HG03378 (cell line): ENCODE measurements around the gene COPB2.
A peak's percentile ranks its signal among the peaks of the same experiment; 100 is the strongest.
"Not testable (repeated sequence)": the region's sequence is repeated elsewhere in the genome, so short reads cannot be mapped to it uniquely, and the experiment has no call there.

Source experiments
- ATAC-seq: cut with Tn5 transposase; IDR thresholded peaks from one replicate; pipeline ENCODE4 v1.9.1; 2021; ENCODE audit warnings: mild to moderate bottlenecking, moderate library complexity; ENCODE audit not compliant: unreplicated experiment

The COPB2 gene

DNA sequence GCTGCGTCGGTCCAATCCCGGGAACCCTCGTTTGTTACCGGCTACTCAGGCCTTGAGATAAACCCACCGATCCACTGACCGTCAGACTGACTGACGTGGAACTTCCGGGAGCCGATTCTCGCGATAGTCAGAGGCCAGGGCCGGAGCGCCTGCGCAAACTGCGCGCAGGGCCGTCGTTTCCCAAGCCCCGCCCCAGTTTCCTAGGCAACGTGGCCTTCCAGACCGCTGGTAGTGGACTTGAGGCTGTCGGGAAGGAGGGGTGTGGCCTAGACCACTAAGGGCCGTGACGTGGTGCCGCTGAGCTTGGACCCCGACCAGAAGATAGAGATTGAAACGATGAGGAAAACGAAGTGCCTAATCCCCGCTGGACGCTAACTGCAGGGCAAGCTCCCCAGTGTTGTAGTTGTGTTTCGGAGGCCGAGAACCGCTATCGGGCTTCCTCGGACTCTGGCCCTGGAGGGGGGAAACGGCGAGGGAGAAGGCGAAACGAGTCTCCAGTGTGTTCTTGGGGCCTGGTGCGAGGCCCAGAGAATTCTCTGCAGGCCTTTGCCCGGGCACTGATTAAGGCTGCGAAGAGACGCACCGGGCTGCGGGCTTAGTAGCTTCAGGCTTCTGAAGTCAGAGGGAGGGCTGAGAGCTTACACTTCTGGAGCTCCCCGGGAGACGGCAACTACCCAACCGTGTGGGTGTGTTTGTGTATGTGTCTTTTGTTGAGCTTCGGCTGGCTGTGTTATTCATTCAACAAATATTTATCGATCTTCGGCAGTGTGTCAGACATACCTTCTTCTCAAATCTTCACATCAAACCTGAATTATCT lies at the start of gene COPB2:
Gene COPB2, minus strand, starts transcription at position 96 of the 817 bp plus-strand sequence. CDS start 97 bp downstream, outside the sequence.
- peak; percentile 97 for ATAC-seq

DNA sequence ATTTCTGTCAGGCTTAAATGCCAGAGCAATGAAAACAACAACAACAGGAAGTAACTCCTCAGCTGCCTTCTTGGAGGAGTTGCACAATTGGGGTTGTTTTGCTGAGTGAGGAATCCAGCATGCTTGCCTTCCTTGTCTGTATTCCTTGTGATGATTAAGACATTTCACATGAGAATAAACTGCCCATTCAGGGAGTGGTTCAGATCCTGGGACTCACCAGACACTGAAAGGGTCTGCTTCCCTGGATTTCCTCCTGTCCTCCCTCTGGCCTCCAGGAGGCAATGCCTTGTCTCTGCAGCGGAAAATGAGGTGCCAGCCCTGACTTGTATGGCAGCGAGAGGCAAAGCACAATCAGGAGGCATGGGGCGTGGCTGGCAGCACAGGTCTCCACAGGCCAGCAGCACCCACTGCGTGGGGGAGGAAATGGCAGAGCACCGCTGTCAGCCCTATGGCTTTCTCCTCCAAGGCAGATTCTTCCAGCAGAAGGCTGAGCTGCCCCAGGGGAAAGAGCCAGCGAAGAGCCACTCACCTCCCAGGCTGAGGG lies 45.4 kb upstream of the COPB2 start:
- ATAC-seq, result no peak

- ATAC-seq, result no peak
These were observed 44.8 kb upstream of the COPB2 start for GRCh38 chr3:139434228-139434627.

DNA sequence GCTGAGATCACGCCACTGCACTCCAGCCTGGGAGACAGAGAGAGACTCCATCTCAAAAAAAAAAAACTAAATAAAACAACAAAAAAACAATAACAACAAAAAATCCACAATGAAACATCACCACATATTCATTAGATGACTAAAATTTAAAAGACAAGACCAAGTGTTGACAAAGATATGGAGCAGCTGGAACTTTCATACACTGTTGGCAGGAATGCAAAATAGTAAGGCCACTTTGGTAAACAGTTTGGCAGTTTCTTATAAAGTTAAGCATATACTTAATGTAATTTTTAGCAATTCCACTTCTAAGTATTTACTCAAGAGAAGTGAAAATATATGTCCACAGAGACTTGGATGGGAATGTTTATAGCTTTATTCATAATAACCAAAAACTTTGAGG lies 43.6 kb upstream of the COPB2 start:
- no peak for ATAC-seq

GRCh38 chr3:139430493-139430892 lies 41.0 kb upstream of the COPB2 start:
- ATAC-seq, result no peak

DNA sequence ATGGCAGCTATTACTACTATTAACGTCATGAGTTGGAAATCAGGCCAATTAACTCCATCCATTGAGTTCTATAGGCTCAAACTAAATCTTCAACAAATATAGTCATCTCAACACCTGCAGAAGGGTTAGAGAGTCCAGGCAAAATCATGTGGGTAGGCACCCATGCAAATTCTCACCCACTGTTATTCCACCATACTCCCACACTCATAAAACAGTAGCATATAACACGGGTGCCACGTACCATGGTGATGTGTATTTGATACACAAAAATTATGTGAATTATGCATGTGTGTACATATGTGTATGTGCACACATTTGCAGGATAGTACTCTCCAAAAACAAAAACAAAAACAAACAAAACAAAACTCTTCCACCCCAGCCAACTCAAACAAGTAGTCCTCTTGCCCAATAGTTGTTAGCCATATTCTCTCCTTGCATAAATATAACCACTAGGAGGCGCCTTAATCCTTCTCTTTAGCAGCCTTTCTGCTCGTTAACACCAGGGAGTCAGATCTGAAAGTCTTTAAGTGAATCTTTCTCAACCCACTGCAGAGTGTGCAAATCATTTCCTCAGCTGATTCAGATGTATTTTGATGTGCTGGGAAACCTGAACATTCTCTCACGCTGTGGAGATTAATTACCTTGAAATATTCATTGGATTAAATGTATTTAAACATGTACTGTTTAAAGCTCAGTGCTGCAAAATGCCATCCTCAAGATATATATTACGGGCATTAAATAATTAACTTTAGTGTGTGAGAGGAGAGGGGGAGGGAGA lies 38.0 kb upstream of the COPB2 start:
- ATAC-seq, result peak; percentile 71

- no peak for ATAC-seq
These were observed 36.4 kb upstream of the COPB2 start for GRCh38 chr3:139425745-139426400.

GRCh38 chr3:139423232-139423631 lies 33.8 kb upstream of the COPB2 start:
- no peak for ATAC-seq

DNA sequence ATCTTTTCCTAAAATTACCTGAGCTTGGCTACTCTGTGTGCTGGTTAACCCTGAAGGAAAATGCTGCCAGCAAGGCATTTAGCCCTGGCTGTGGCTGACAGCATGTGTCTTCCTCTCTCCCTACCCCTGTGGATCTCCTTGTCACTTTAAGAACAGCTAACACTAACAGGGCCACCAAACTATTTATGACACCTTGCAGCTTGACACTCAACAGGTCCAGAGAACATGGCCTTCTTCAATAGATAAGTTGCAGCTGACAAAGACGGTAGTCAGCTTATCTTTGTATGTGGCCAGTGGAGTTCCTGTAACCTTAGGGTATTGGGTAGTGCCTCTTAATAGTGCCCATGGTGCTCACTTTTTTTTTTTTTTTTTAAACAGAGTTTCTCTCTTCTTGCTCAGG lies 32.0 kb upstream of the COPB2 start:
- ATAC-seq, result no peak

DNA sequence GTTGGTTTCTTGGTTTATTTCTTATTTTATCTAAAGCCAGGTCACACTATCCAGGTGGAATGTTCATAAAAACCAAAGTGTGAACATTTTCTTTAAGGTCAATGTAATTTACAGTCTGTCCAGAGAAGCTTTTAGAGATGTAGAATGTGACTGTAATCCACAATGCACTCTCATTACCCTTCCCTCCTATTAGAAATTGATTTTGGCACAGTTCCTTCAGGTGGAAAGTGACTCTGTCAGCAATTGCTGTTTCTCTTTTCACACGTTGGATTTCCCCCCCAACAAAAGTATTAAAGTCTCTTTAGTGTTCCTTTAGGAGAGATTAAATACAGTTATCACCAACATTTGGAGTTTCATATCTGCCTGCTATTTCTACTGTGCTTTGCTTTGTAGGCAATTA lies 31.6 kb upstream of the COPB2 start:
- no peak for ATAC-seq

GRCh38 chr3:139418144-139418543 lies 28.7 kb upstream of the COPB2 start:
- no peak for ATAC-seq

- no peak for ATAC-seq
These were observed 26.8 kb upstream of the COPB2 start for GRCh38 chr3:139416275-139416674.

DNA sequence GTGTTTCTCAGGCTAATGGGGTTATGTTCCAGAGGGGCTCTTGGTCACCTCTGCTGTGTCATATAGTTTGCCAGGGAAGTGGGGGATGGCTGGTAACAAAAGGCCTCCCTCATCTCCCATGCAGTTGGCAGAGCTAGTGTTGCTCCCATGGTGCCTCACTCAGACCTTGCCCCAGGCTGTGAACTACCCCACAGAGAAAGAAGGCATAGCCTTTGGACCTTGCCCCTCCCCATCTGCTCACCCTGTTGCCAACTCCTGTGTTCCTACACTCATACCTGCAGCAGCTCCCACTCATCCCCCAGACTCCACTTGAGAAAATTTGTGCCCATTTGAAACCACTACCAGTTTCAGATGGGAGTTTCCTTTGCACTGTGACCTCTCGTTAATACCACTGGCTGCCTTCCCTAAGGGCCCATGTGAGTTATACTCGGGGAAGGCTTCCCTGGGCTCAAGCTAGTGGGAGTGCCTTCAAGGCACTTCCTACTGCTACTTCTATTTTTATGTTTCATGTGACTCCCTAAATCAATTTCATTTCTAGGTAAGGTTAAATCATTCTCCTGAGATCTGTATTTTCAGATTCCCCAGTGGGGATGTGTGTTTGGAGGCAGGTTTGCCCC lies 25.3 kb upstream of the COPB2 start:
- ATAC-seq, result no peak

DNA sequence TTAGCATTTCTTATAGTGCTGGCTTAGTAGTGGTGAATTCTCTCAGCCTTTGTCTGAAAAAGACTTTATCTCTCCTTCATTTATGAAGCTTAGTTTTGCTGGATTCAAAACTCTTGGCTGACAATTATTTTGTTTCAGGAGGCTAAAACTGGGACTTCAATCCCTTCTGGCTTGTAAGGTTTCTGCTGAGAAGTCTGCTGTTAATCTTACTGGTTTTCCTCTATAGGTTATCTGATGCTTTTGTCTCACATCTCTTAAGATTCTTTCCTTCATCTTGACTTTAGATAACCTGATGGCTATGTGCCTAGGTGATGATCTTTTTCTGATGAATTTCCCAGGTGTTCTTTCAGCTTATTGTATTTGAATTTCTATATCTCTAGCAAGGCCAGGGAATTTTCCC lies 23.4 kb upstream of the COPB2 start:
- ATAC-seq, result not testable (repeated sequence)

- not testable (repeated sequence) for ATAC-seq
These were observed 11.7 kb upstream of the COPB2 start for GRCh38 chr3:139401155-139401554.

DNA sequence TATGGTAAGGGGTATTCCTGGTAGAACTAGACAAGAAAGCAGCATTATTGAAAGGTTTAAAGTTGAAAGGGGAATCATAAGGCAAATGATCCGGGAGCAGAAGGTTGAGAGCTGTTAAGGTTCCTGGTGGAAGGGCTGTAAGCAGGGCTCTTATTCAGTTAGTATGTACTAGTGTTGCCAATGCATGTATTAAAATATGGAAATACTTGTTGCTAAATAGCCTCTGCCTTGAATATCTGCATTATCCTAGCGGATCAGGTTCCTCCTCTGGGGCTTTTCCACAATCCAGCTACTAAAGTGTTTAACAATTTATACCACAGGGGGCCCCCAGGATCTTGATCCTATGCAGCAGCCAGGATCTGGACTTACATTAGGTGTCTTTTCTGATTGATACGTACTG lies 7.3 kb upstream of the COPB2 start:
- no peak for ATAC-seq

DNA sequence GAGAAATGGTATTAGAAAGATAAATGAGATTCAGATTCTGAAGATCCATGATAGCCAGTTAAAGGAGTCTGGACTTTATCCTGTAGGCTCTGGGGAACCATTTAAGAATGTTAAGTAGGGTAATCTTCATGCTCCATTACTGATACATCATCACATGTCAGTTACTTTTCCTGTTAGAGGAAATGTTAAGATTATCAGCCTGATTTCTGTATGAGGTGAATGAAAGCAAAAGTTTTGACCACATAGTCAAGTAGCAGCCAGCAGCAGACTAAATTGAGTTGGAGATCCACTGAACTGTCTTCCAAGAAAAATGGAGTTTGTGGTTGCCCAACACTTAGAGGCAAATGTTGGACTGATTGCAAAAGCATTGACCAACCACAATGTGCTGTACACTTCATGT lies 4.7 kb upstream of the COPB2 start:
- no peak for ATAC-seq

DNA sequence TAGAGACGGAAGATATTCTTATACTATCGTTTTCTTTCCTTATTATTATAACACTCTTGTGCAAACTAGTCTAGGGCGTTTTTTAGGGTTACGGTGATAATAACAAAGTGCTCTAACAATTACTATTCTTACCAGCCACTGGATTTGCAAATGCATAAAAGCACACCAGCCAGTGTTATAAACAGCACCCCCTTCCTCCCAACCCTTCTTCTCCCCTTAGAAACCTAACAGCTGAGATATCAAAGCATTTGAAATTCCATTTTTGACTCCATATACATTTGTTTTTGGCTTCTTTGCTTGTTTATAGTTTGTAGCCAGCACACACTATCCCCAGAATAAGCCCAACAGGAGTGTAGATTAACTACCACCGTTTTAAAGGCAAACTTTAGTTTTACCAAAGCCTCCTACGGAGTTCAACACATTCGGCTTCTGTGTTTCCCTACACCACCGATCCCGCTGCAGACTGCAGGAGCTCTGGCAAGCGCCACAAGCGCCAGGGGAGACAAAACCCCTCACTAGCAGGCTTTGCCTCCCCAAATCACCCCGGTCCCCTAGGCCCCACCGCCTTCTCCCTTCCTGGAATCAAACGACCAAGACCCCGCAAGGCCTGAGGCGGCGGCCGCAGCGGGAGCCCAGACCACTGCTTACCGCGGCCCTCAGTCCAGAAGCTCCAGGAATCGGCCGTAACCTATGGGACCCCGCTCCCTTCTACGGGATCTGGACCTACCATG lies 461 bp downstream of the COPB2 start:
- peak; percentile 3 for ATAC-seq

GRCh38 chr3:139388077-139388476 lies 1.4 kb downstream of the COPB2 start:
- ATAC-seq, result no peak

DNA sequence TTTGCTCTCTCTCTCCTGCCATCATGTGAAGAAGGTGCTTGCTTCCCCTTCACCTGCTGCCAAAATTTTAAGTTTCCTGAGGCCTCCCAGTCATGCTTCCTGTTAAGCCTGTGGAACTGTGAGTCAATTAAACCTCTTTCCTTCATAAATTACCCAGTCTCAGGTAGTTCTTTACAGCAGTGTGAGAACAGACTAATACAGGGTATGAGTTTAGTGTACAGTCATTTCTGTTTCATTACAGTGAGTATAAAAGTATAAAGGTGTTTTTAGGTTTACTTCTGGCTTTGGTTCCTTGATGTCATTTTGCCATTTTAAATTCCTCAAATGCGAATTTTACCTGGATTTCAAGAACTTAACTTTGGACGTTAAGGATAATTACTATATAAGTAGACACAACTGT lies 7.2 kb downstream of the COPB2 start:
- ATAC-seq, result not testable (repeated sequence)
